Neural progenitor cell (in vitro differentiated cells): ENCODE results near the gene SNX5. TPM values are rescaled to one million over a fixed set of nuclear protein-coding genes. Genes with fewer than 3 reads are reported as not detected.

Experiments
- DNase-seq: peaks from one replicate; pipeline ENCODE4 v3.0.0-alpha.2; 2016; ENCODE audit warnings: low spot score
- H2AFZ ChIP-seq: fragments of 200-600 bp; sonication (generic); replicated peaks from 2 replicates; pipeline ENCODE4 v1.6.1; 2016; ENCODE audit warnings: antibody characterized with exemption
- H3F3A ChIP-seq: fragments of 200-600 bp; sonication (generic); 2 replicates; pipeline ENCODE4 v1.6.1; 2016; ENCODE audit warnings: antibody characterized with exemption, low read depth
- H3K27ac ChIP-seq: fragments of 200-600 bp; sonication (generic); 2 replicates; pipeline ENCODE4 v1.5.1; 2016; ENCODE audit warnings: mild to moderate bottlenecking
- H3K27me3 ChIP-seq: fragments of 200-600 bp; sonication (generic); 2 replicates; pipeline ENCODE4 v1.6.1; 2016; ENCODE audit warnings: mild to moderate bottlenecking, moderate library complexity
- H3K36me3 ChIP-seq: fragments of 200-600 bp; sonication (generic); 2 replicates; pipeline ENCODE4 v1.5.1; 2016
- H3K4me1 ChIP-seq: fragments of 200-600 bp; sonication (generic); 2 replicates; pipeline ENCODE4 v1.6.1; 2016; ENCODE audit warnings: mixed run types
- H3K4me2 ChIP-seq: fragments of 200-600 bp; sonication (generic); 2 replicates; pipeline ENCODE4 v1.6.1; 2016
- H3K4me3 ChIP-seq: fragments of 200-600 bp; sonication (generic); 2 replicates; pipeline ENCODE4 v1.5.1; 2016
- H3K79me2 ChIP-seq: fragments of 200-600 bp; sonication (generic); 2 replicates; pipeline ENCODE4 v1.6.1; 2016; ENCODE audit warnings: low read depth
- H3K9ac ChIP-seq: fragments of 200-600 bp; sonication (generic); 2 replicates; pipeline ENCODE4 v1.6.1; 2016
- H3K9me3 ChIP-seq: fragments of 200-600 bp; sonication (generic); 2 replicates; pipeline ENCODE4 v1.5.1; 2016; ENCODE audit warnings: low read depth
- H4K20me1 ChIP-seq: fragments of 200-600 bp; sonication (generic); 2 replicates; pipeline ENCODE4 v1.6.1; 2016; ENCODE audit warnings: low read depth
- H3K27ac Mint-ChIP-seq: 3 replicates; pipeline ENCODE4 v1.8.0; 2021; ENCODE audit warnings: mixed read lengths
- H3K27me3 Mint-ChIP-seq: 2 replicates; pipeline ENCODE4 v1.8.0; 2022; ENCODE audit warnings: low read depth, mild to moderate bottlenecking, inconsistent platforms, moderate library complexity, mixed read lengths; ENCODE audit not compliant: insufficient read depth
- H3K36me3 Mint-ChIP-seq: 3 replicates; pipeline ENCODE4 v1.8.0; 2021; ENCODE audit warnings: mixed read lengths
- H3K4me1 Mint-ChIP-seq: 3 replicates; pipeline ENCODE4 v1.8.0; 2021; ENCODE audit warnings: mixed read lengths
- H3K4me3 Mint-ChIP-seq: 3 replicates; pipeline ENCODE4 v1.8.0; 2021; ENCODE audit warnings: mild to moderate bottlenecking, moderate library complexity, mixed read lengths
- H3K9me3 Mint-ChIP-seq: 3 replicates; pipeline ENCODE4 v1.8.0; 2020; ENCODE audit warnings: mixed read lengths
- EZH2 ChIP-seq: fragments of 200-600 bp; sonication (generic); IDR thresholded peaks from 2 replicates; pipeline ENCODE4 v1.6.1; 2017; ENCODE audit warnings: antibody characterized with exemption, mild to moderate bottlenecking, moderate library complexity
- EZH2phosphoT487 ChIP-seq: fragments of 200-600 bp; sonication (generic); IDR thresholded peaks from 2 replicates; pipeline ENCODE4 v1.6.1; 2017; ENCODE audit warnings: antibody characterized with exemption
- total RNA-seq: library from RNA; depleted of rRNA; stranded (reverse); fragments of >200 nt; gene quantifications from 2 replicates; pipeline ENCODE4 v1.2.3, GENCODE V29; 2015; ENCODE audit warnings: low replicate concordance
- TF ChIP-seq, protein P1 (sequence below): fragments of 200-600 bp; sonication (generic); IDR thresholded peaks from 2 replicates; pipeline ENCODE4 v1.5.1; 2017; ENCODE audit warnings: antibody characterized with exemption, mild to moderate bottlenecking

SNX5 gene
- total RNA-seq, 1 donor from 2014 or later = 226 TPM

DNA sequence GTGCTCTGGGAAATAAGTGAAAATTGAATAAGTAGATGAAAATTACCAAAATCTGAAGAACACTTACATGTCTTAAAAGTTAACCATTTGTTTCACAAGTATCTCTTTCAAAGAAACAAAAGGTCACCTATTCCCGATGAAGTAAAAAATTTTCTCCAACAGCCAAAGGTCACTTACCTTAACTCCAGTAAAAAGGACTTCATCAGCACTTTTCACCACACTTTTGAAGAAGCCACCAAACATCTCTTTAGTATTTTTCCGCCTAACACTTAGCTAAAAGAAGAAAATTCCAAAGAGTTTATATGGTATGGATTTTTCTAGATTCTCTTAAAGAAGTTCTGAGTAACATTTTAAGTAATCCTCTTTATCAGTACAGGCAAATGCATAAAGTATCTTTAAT, 17.3 kb downstream of the SNX5 start:
- H3K4me3 ChIP-seq = no peak overlapping the region
- H3K36me3 ChIP-seq = peaks cover 71% of the 10 kb centered on the region
- peaks cover 99% of the 10 kb centered on the region for H3K79me2 ChIP-seq
- H3K4me2 ChIP-seq = no peak overlapping the region
- H3K9ac ChIP-seq = no peak overlapping the region
- no peaks in the 10 kb centered on the region for H3K27me3 Mint-ChIP-seq
- no peak overlapping the region for H3K4me3 Mint-ChIP-seq
- TF ChIP-seq, protein P1, sequence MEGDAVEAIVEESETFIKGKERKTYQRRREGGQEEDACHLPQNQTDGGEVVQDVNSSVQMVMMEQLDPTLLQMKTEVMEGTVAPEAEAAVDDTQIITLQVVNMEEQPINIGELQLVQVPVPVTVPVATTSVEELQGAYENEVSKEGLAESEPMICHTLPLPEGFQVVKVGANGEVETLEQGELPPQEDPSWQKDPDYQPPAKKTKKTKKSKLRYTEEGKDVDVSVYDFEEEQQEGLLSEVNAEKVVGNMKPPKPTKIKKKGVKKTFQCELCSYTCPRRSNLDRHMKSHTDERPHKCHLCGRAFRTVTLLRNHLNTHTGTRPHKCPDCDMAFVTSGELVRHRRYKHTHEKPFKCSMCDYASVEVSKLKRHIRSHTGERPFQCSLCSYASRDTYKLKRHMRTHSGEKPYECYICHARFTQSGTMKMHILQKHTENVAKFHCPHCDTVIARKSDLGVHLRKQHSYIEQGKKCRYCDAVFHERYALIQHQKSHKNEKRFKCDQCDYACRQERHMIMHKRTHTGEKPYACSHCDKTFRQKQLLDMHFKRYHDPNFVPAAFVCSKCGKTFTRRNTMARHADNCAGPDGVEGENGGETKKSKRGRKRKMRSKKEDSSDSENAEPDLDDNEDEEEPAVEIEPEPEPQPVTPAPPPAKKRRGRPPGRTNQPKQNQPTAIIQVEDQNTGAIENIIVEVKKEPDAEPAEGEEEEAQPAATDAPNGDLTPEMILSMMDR = no peak
- TF ChIP-seq EZH2 (no peak), EZH2phosphoT487 (no peak)
- no peaks in the 10 kb centered on the region for H3K4me1 ChIP-seq
- no peaks in the 10 kb centered on the region for H3K27me3 ChIP-seq
- no peak for DNase-seq
- H3K9me3 ChIP-seq = no peaks in the 10 kb centered on the region
- H3K27ac Mint-ChIP-seq = no peak overlapping the region
- H3K4me1 Mint-ChIP-seq = peaks cover 5% of the 10 kb centered on the region
- no peaks in the 10 kb centered on the region for H3K9me3 Mint-ChIP-seq
- peaks cover 33% of the 10 kb centered on the region for H3F3A ChIP-seq
- H3K36me3 Mint-ChIP-seq = peaks cover 76% of the 10 kb centered on the region
- no peak overlapping the region for H3K27ac ChIP-seq
- no peak overlapping the region for H2AFZ ChIP-seq
- H4K20me1 ChIP-seq = peaks cover 69% of the 10 kb centered on the region

DNA sequence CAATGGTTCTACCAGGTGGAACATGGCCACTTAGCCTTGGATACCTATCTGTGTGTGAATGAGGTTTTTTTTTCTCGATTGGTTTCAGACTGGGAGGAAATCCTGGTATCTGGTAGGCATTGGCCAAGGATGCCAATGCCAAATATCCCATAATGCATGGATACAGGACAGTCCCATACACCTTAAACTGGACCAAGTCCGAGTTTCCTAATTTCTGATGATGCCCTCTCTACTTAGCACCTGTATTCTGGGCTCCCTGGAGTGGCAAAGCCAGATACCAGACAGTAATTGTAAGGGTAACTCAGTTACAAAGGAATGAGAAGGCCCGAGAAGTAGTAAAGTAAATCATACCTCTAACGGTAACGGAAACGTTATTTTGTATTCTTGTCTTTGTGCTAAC, 17.9 kb downstream of the SNX5 start:
- Histone ChIP-seq H3K36me3 (peaks cover 71% of the 10 kb centered on the region), H4K20me1 (peaks cover 62% of the 10 kb centered on the region), H3K9ac (no peak overlapping the region), H3K27ac (no peak overlapping the region), H3K4me1 (no peaks in the 10 kb centered on the region), H3K4me2 (no peak overlapping the region), H3K4me3 (no peak overlapping the region), H3F3A (peaks cover 39% of the 10 kb centered on the region), H3K79me2 (peaks cover 98% of the 10 kb centered on the region), H2AFZ (no peak overlapping the region), H3K27me3 (no peaks in the 10 kb centered on the region), H3K9me3 (no peaks in the 10 kb centered on the region)
- H3K9me3 Mint-ChIP-seq = no peaks in the 10 kb centered on the region
- no peak overlapping the region for H3K4me3 Mint-ChIP-seq
- TF ChIP-seq EZH2 (no peak), EZH2phosphoT487 (no peak)
- TF ChIP-seq, protein P1 = no peak
- peaks cover 77% of the 10 kb centered on the region for H3K36me3 Mint-ChIP-seq
- H3K27me3 Mint-ChIP-seq = no peaks in the 10 kb centered on the region
- no peak overlapping the region for H3K27ac Mint-ChIP-seq
- no peak for DNase-seq
- no peaks in the 10 kb centered on the region for H3K4me1 Mint-ChIP-seq

DNA sequence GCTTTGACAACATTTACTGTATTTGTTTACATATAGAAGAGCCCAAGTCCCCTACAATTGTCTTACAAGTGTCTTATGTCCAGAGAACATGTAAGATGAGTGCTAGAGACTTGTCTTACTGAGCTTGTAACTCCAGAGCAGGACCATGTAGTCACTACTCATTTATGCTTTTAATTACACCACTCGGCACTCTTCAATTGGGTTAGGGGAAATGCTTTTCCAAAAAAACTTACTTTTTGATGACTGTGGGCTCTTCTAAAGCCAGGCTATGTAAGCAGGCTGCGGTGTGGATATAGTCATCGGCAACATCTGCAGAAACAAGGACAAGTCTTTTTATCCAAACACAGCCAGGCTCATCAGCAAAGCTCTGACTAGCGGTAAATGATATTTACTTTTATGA, 18.7 kb downstream of the SNX5 start:
- no peaks in the 10 kb centered on the region for H3K9me3 Mint-ChIP-seq
- H3K4me1 Mint-ChIP-seq = no peaks in the 10 kb centered on the region
- peaks cover 54% of the 10 kb centered on the region for H4K20me1 ChIP-seq
- no peaks in the 10 kb centered on the region for H3K27me3 ChIP-seq
- H3K36me3 Mint-ChIP-seq = peaks cover 75% of the 10 kb centered on the region
- H3K4me3 ChIP-seq = no peak overlapping the region
- H3K27ac Mint-ChIP-seq = no peak overlapping the region
- H3K79me2 ChIP-seq = peaks cover 93% of the 10 kb centered on the region
- no peaks in the 10 kb centered on the region for H3K27me3 Mint-ChIP-seq
- H3K36me3 ChIP-seq = peaks cover 64% of the 10 kb centered on the region
- no peaks in the 10 kb centered on the region for H3K9me3 ChIP-seq
- H3K4me2 ChIP-seq = no peak overlapping the region
- no peak overlapping the region for H3K4me3 Mint-ChIP-seq
- H3K27ac ChIP-seq = no peak overlapping the region
- H3K9ac ChIP-seq = no peak overlapping the region
- H3K4me1 ChIP-seq = no peaks in the 10 kb centered on the region
- no peak for TF ChIP-seq EZH2phosphoT487
- no peak for TF ChIP-seq EZH2
- TF ChIP-seq, protein P1 = no peak
- H2AFZ ChIP-seq = no peak overlapping the region
- no peak for DNase-seq
- peaks cover 47% of the 10 kb centered on the region for H3F3A ChIP-seq
